Liver (tissue), 3 donors: ENCODE data around the gene PTPN2.

Experiments
- HNF4G ChIP-seq: IDR thresholded peaks from 2 replicates; pipeline ENCODE4 v1.6.1; 2016; ENCODE audit warnings: antibody characterized with exemption
- JUND ChIP-seq, 2 donors: IDR thresholded peaks; 2 replicates each; pipeline ENCODE4 v1.6.1; 2016; ENCODE audit warnings: antibody characterized with exemption in 2 of 2
- SP1 ChIP-seq: IDR thresholded peaks from 2 replicates; pipeline ENCODE4 v1.6.1; 2018; ENCODE audit warnings: antibody characterized with exemption, mild to moderate bottlenecking
- TAF1 ChIP-seq: conservative IDR thresholded peaks from 2 replicates; pipeline ENCODE4 v1.6.1; 2016; ENCODE audit warnings: antibody characterized with exemption, mild to moderate bottlenecking
- YY1 ChIP-seq: IDR thresholded peaks from 2 replicates; pipeline ENCODE4 v1.6.1; 2016; ENCODE audit warnings: antibody characterized with exemption, mild to moderate bottlenecking
- TF ChIP-seq, protein P1 (sequence below): fragments of 150-350 bp; IDR thresholded peaks from 2 replicates; pipeline ENCODE4 v1.5.1; 2017; ENCODE audit warnings: improper control_type of control experiment, low read depth, low read length; ENCODE audit not compliant: missing input control
- TF ChIP-seq, protein P2 (sequence below): IDR thresholded peaks from 2 replicates; pipeline ENCODE4 v1.6.1; 2016; ENCODE audit warnings: antibody characterized with exemption
- donor health status: healthy.
- donor health status: healthy.

DNA sequence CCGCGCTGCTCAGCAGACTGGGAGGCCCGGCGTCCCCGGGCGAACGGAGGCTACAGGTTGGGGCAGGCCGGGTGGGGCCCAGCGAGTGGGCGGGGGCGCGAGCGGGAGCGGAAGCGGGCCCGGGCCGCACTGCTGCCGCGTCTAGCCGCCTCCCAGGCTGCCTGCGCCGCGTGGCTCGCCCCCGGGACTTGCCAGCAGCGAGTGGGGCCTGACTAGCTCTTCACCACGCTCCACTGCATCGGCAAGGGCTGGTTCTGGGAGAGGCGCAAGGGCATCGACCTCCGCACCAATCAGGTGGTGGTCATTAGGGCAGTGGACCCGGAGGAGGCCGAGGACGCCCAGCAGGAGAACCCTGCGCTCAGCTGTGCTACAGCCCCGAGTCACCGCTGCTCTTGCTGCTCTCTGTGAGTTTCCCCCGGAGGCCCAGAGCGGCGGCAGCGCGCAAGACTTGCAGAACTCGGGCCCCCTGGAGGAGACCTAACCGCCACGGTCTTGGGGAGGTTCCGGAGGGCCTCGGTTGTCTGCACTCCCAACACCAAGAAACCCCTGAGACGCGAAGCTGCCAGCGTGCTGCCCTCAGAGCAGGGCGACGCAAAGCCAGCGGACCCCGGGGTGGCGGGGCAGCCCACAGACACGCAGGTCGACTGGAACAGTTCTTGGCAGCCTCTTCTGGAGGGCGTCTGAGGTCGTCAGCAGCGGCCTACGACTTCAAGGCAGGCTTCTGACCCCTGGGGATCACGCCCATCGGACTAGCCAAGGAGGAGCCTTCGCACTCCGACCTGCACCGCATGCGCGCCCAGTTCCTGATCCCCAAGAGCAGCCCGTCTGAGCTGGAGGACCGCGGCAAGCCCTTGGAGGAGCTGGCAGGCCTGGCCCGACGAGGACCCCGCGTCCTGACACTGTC lies 27.2 kb upstream of the PTPN2 start:
- TF ChIP-seq YY1: no peak
- TF ChIP-seq, protein P1, sequence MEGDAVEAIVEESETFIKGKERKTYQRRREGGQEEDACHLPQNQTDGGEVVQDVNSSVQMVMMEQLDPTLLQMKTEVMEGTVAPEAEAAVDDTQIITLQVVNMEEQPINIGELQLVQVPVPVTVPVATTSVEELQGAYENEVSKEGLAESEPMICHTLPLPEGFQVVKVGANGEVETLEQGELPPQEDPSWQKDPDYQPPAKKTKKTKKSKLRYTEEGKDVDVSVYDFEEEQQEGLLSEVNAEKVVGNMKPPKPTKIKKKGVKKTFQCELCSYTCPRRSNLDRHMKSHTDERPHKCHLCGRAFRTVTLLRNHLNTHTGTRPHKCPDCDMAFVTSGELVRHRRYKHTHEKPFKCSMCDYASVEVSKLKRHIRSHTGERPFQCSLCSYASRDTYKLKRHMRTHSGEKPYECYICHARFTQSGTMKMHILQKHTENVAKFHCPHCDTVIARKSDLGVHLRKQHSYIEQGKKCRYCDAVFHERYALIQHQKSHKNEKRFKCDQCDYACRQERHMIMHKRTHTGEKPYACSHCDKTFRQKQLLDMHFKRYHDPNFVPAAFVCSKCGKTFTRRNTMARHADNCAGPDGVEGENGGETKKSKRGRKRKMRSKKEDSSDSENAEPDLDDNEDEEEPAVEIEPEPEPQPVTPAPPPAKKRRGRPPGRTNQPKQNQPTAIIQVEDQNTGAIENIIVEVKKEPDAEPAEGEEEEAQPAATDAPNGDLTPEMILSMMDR: no peak
- no peak for TF ChIP-seq HNF4G
- TF ChIP-seq, protein P2, sequence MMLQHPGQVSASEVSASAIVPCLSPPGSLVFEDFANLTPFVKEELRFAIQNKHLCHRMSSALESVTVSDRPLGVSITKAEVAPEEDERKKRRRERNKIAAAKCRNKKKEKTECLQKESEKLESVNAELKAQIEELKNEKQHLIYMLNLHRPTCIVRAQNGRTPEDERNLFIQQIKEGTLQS: no peak
- TF ChIP-seq TAF1: no peak
- TF ChIP-seq SP1: no peak
- no peak for TF ChIP-seq JUND (IDR thresholded peaks at IDR 0.05)
